ENCODE data around the gene LIPH. TPM values are rescaled to one million over a fixed set of nuclear protein-coding genes. Genes with fewer than 3 reads are reported as not detected.
A peak's percentile ranks its signal among the peaks of the same experiment; 100 is the strongest.

The LIPH gene
- total RNA-seq, 1 donor = not detected

GRCh38 chr3:185519021-185519420 is 33.4 kb downstream of the LIPH start:
- DNase-seq (ENCODE audit: insufficient read length, low spot score, missing footprints) = peak; percentile 63
- Histone ChIP-seq H4K20me1 (ENCODE audit: insufficient read depth, low read length) (no peaks in the 10 kb centered on the region), H3K27me3 (ENCODE audit: insufficient read depth, low read length) (peaks cover 4% of the 10 kb centered on the region), H2AFZ (ENCODE audit: low read length) (no peak overlapping the region), H3K9me3 (ENCODE audit: low read depth, low read length) (no peaks in the 10 kb centered on the region), H3K4me1 (ENCODE audit: insufficient read depth, low read length) (no peaks in the 10 kb centered on the region), H3K27ac (ENCODE audit: low read depth, low read length) (no peak overlapping the region), H3K4me2 (ENCODE audit: insufficient read depth, low read length) (no peak overlapping the region), H3K4me3 (ENCODE audit: insufficient read depth, low read length) (no peak overlapping the region), H3K79me2 (ENCODE audit: insufficient read depth, low read length) (no peaks in the 10 kb centered on the region), H3K36me3 (ENCODE audit: insufficient read depth, low read length) (no peaks in the 10 kb centered on the region)
- no peak for TF ChIP-seq CTCF (IDR thresholded peaks at IDR 0.05; ENCODE audit: extremely low read depth, low read depth, low read length)

DNA sequence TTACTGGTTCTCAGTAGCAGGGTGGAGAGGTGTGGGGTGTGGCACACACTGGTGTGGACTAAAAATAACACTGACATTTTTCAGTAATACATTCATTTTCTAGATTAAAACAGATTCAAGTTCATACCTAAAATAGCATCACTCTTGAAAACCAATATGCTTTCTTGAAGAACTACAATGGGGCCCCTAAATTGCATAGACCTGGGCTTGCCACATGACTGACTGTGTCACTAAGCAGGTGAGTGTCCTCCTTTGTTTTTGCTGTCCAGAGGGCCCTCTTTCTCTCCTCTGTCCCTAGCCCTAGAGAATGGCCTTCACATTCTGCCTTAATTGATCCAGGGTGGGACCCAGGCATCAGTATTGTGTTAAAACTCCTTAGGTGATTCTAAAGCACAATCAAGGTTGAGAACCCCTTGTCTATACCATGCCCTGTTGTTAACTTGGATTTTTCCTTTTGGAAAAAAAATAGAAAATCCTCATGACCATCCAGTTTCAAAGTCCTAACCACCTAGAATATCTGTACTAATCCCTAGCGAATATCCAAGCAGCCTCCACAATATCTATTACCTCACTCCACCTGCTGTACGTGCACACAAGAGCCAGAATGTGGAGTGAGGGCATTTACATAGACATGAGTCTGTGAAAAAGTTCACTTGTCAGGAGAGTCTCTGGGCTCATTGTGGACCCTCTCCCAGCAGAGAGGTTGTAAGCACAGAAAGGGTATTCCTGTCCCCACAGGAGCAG is 34.8 kb downstream of the LIPH start:
- H3K27ac ChIP-seq (ENCODE audit: low read depth, low read length) = no peak overlapping the region
- no peak for TF ChIP-seq CTCF (IDR thresholded peaks at IDR 0.05; ENCODE audit: extremely low read depth, low read depth, low read length)
- no peak overlapping the region for H3K4me3 ChIP-seq (ENCODE audit: insufficient read depth, low read length)

GRCh38 chr3:185511711-185512110 is 40.7 kb downstream of the LIPH start:
- TF ChIP-seq CTCF (IDR thresholded peaks at IDR 0.05; ENCODE audit: extremely low read depth, low read depth, low read length) = no peak

More for the DNA sequence above, 34.8 kb downstream of the LIPH start:
- Histone ChIP-seq H3K4me2 (ENCODE audit: insufficient read depth, low read length) (no peak overlapping the region), H3K27me3 (ENCODE audit: insufficient read depth, low read length) (peaks cover 4% of the 10 kb centered on the region), H4K20me1 (ENCODE audit: insufficient read depth, low read length) (no peaks in the 10 kb centered on the region), H3K36me3 (ENCODE audit: insufficient read depth, low read length) (no peaks in the 10 kb centered on the region), H3K9me3 (ENCODE audit: low read depth, low read length) (no peaks in the 10 kb centered on the region), H3K79me2 (ENCODE audit: insufficient read depth, low read length) (no peaks in the 10 kb centered on the region), H2AFZ (ENCODE audit: low read length) (no peak overlapping the region), H3K4me1 (ENCODE audit: insufficient read depth, low read length) (no peaks in the 10 kb centered on the region)
- DNase-seq (ENCODE audit: insufficient read length, low spot score, missing footprints) = peak; percentile 6

DNA sequence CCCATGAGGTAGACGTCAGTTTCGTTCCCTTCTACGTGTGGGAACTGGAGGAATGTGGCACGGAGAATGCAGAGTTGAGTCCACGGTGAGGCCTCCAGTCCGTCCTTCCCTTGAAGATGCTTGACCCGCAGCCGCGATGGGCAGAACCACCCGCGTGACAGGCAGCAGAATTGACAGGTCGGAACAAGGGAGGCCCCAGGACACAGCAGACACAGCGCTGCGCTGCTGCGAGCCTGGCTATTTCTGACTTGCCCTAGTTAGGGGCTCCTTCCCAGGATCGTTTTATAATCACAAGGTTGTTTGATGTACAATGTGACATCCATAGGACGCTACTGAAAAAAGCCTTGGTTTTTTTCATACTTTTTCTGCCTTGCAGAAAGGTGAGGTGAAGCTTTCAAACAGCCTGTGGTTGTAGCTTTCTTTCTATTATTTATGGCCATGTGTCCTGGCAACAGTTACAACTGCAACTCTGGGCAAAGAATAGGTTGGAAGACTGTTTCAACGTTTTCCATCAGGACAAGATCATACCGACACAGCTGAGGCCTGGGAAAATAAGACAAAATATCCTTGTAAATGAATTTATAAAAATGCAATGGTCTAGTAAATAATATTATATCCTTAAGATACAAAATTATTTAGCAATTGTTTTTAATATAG is 43.9 kb downstream of the LIPH start:
- no peak for TF ChIP-seq CTCF (IDR thresholded peaks at IDR 0.05; ENCODE audit: extremely low read depth, low read depth, low read length)
- H3K4me1 ChIP-seq (ENCODE audit: insufficient read depth, low read length) = no peaks in the 10 kb centered on the region
- H3K9me3 ChIP-seq (ENCODE audit: low read depth, low read length) = no peaks in the 10 kb centered on the region
- no peaks in the 10 kb centered on the region for H3K79me2 ChIP-seq (ENCODE audit: insufficient read depth, low read length)
- H3K27me3 ChIP-seq (ENCODE audit: insufficient read depth, low read length) = peaks cover 5% of the 10 kb centered on the region
- H2AFZ ChIP-seq (ENCODE audit: low read length) = no peak overlapping the region
- no peak overlapping the region for H3K4me3 ChIP-seq (ENCODE audit: insufficient read depth, low read length)
- no peak overlapping the region for H3K4me2 ChIP-seq (ENCODE audit: insufficient read depth, low read length)
- no peaks in the 10 kb centered on the region for H4K20me1 ChIP-seq (ENCODE audit: insufficient read depth, low read length)
- H3K36me3 ChIP-seq (ENCODE audit: insufficient read depth, low read length) = no peaks in the 10 kb centered on the region
- no peak for DNase-seq (ENCODE audit: insufficient read length, low spot score, missing footprints)
- no peak overlapping the region for H3K27ac ChIP-seq (ENCODE audit: low read depth, low read length)

More at GRCh38 chr3:185511711-185512110, 40.7 kb downstream of the LIPH start:
- Histone ChIP-seq H3K27me3 (ENCODE audit: insufficient read depth, low read length) (peaks cover 2% of the 10 kb centered on the region), H3K4me2 (ENCODE audit: insufficient read depth, low read length) (no peak overlapping the region), H3K4me3 (ENCODE audit: insufficient read depth, low read length) (no peak overlapping the region), H4K20me1 (ENCODE audit: insufficient read depth, low read length) (no peaks in the 10 kb centered on the region), H3K4me1 (ENCODE audit: insufficient read depth, low read length) (no peaks in the 10 kb centered on the region), H3K9me3 (ENCODE audit: low read depth, low read length) (no peaks in the 10 kb centered on the region), H3K79me2 (ENCODE audit: insufficient read depth, low read length) (no peaks in the 10 kb centered on the region), H3K36me3 (ENCODE audit: insufficient read depth, low read length) (no peaks in the 10 kb centered on the region), H3K27ac (ENCODE audit: low read depth, low read length) (no peak overlapping the region), H2AFZ (ENCODE audit: low read length) (no peak overlapping the region)
- peak; percentile 61 for DNase-seq (ENCODE audit: insufficient read length, low spot score, missing footprints)
